K562 (cell line): ENCODE measurements around the gene FAAH. TPM values are rescaled to one million over a fixed set of nuclear protein-coding genes. Genes with fewer than 3 reads are reported as not detected.

Experiments used
- ARID3B ChIP-seq: fragments of 250-450 bp; sonication (Bioruptor Pico); IDR thresholded peaks from 2 replicates; pipeline ENCODE4 v1.4.0; 2020; ENCODE audit warnings: borderline replicate concordance
- ATF3 ChIP-seq, 2 experiments: fragments of 450-650 bp in 1 of 2; sonication (generic) in 1 of 2; formaldehyde crosslinking in 1 of 2; IDR thresholded peaks in 1 of 2; conservative IDR thresholded peaks in 1 of 2; 2 replicates each; pipeline versions ENCODE4 v1.6.1 to v1.8.1; 2016 to 2023; ENCODE audit warnings: mild to moderate bottlenecking in 2 of 2, moderate library complexity in 2 of 2, inconsistent platforms in 1 of 2, missing genetic modification reagents in 1 of 2
- CTCFL ChIP-seq: IDR thresholded peaks from 2 replicates; pipeline ENCODE4 v1.6.1; 2011; ENCODE audit warnings: borderline replicate concordance, low read depth, mild to moderate bottlenecking, moderate library complexity, low read length; ENCODE audit not compliant: insufficient read depth, poor library complexity, severe bottlenecking
- KLF13 ChIP-seq: fragments of 450-650 bp; IDR thresholded peaks from 2 replicates; pipeline ENCODE4 v1.6.1; 2016; ENCODE audit warnings: missing genetic modification characterization, low read depth, mild to moderate bottlenecking, missing compliant biosample characterization, moderate library complexity, borderline replicate concordance
- PRDM10 ChIP-seq: fragments of 450-650 bp; IDR thresholded peaks from 2 replicates; pipeline ENCODE4 v1.6.1; 2018; ENCODE audit not compliant: partially characterized antibody
- RREB1 ChIP-seq: fragments of 250-450 bp; sonication (Bioruptor Pico); IDR thresholded peaks from 2 replicates; pipeline ENCODE4 v1.4.0; 2020
- TEAD4 ChIP-seq, 2 experiments: sonication (generic) in 1 of 2; formaldehyde crosslinking in 1 of 2; IDR thresholded peaks; 2 replicates each; pipeline versions ENCODE4 v1.6.1 to v1.8.0; 2012 to 2022; ENCODE audit warnings: borderline replicate concordance in 1 of 2, inconsistent platforms in 1 of 2, low read length in 1 of 2, mild to moderate bottlenecking in 1 of 2, missing genetic modification reagents in 1 of 2
- ZFPM2 ChIP-seq: fragments of 250-450 bp; sonication (Bioruptor Pico); IDR thresholded peaks from 2 replicates; pipeline ENCODE4 v1.5.1; 2022; ENCODE audit warnings: mild to moderate bottlenecking
- ZNF239 ChIP-seq: fragments of 250-450 bp; sonication (Bioruptor Pico); IDR thresholded peaks from 2 replicates; pipeline ENCODE4 v1.4.0; 2020; ENCODE audit warnings: mild to moderate bottlenecking
- polyA plus RNA-seq, 8 experiments: library from polyadenylated mRNA; depleted of rRNA in 4 of 8; stranded (reverse) in 5 of 8; unstranded in 3 of 8; fragments of >200 nt; fragmentation: Nextera tagmentation in 2 of 8; fragmentation: Illumina TruSeq in 1 of 8; extraction: Ambion mirVana in 2 of 8; extraction: Trizol in 1 of 8; gene quantifications; 2 replicates each; pipeline versions ENCODE4 v1.2.1 to v1.2.3, GENCODE V29; 2011 to 2014; ENCODE audit warnings: inconsistent platforms in 1 of 8, missing spikeins in 1 of 8
- total RNA-seq, 7 experiments: library from RNA; depleted of rRNA in 6 of 7; stranded (reverse); fragments of >200 nt in 6 of 7; fragmentation: Illumina TruSeq in 2 of 7; extraction: Trizol in 2 of 7; gene quantifications; 2 replicates each; pipeline versions ENCODE4 v1.2.1 to v1.2.3, GENCODE V29; 2011 to 2021; ENCODE audit warnings: low replicate concordance in 1 of 7

Gene FAAH
- total and polyA plus RNA-seq, 9 of the 15 experiments (the other 6 are each of a cell fraction or from before 2014, with no cell fraction given) = 0.06 to 1.1 (median 0.32) TPM

DNA sequence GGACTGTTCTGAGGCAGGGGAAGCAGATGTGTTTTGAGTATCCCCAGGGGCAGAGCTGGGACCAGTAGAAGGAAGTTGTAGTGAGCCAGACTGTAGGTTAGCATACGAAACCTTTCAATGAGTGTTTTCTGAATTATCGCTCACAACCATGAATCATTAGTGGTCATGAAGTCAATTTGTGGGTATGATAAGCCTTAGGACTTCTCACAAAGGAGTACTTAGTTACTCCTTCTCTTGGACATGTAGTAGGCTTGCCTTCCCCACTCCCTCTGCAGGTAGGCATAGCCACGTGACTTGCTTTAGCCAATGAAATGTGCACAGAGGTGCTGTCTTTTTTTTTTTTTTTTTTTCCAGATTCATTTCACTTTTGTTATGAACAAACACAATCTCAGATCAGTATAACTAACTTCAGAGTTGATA lies 23.9 kb upstream of the FAAH start (continued):
- TF ChIP-seq KLF13 (tag) (no peak), TEAD4 (IDR thresholded peaks at IDR 0.05; ENCODE audit: low read length) (peak; percentile 64; the same call in 1 of the 2 replicates), TEAD4 (CRISPR knock-in tag; IDR thresholded peaks at IDR 0.05; ENCODE audit: borderline replicate concordance) (no peak), ARID3B (CRISPR knock-in tag) (no peak), ATF3 (IDR thresholded peaks at IDR 0.05) (no peak), ATF3 (CRISPR knock-in tag; conservative IDR thresholded peaks at IDR 0.05) (no peak), RREB1 (CRISPR knock-in tag) (no peak), ZFPM2 (CRISPR knock-in tag) (no peak), CTCFL (no peak), ZNF239 (CRISPR knock-in tag) (no peak), PRDM10 (no peak)
